DMS153 treated with DMSO at 0.1 percent for 48 hours (cell line): ENCODE measurements around the gene DCXR.

Source experiments
- DNase-seq: peaks from one replicate; lab custom pipeline; 2025; ENCODE audit not compliant: unreplicated experiment; lab: John Stamatoyannopoulos, UW

Gene DCXR

DNA sequence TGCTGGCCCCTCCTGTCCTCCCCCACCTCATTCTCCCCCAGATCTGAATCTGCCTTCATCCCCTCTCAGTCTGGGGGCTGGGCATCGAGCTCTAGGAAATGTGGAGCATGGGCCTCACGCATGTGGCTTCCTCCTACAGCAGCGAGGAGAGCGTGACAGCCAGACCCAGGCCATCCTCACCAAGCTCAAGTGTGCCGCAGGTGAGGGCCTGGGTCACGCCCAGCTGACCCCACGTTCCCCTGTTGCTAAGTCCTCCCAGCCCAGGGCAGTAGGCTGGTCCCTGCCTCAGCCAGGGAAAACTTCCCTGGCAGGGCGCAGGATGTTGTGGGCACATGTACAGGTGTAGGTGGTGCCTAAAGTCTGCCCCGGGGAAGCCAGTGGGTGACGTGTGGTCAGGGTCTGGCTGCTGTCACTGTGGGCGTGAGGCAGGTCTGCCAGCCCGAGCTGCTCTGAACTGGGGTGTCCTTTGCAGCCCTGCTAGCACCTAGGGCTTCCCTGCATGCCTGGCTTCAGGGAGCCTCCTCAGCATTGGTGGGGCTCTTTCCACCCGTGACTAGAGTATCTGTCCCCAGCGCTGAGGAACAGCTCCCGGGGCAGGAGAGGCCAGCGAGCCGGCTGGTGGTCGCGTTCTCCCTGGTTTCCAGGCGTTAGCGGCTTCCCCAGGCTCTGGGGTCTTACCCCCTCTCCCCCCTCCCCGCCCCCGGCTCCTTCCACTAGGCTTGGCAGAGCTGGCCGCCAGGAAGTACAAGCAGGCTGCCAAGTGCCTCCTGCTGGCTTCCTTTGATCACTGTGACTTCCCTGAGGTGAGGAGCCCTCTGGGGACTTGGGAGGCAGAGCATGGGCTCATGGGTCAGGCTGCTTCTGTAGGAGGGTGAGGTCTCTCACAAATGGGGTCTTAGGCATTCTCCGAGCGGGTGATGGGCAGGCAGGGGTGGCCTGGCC lies 17.8 kb upstream of the DCXR start:
- no peak for DNase-seq

DNA sequence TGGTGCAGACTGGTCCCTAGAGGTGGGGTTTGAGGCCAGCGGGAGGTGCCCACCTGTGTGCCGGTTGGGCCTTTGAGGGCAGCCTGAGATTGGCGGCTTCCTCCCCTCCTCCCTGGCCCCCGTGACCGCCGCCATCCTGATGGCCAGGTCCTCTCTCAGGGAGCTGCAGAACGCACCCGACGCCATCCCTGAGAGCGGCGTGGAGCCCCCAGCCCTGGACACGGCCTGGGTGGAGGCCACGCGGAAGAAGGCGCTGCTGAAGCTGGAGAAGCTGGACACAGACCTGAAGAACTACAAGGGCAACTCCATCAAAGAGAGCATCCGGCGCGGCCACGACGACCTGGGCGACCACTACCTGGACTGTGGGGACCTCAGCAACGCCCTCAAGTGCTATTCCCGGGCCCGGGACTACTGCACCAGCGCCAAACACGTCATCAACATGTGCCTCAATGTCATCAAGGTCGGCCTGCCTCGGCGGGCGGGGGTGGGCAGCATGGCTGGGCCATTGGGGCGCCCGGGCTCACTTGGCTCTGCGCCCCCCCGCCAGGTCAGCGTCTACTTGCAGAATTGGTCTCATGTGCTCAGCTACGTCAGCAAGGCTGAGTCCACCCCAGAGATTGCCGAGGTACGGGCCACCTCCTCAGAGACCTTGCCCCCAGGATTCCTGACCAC lies 17.0 kb upstream of the DCXR start:
- DNase-seq: no peak

DNA sequence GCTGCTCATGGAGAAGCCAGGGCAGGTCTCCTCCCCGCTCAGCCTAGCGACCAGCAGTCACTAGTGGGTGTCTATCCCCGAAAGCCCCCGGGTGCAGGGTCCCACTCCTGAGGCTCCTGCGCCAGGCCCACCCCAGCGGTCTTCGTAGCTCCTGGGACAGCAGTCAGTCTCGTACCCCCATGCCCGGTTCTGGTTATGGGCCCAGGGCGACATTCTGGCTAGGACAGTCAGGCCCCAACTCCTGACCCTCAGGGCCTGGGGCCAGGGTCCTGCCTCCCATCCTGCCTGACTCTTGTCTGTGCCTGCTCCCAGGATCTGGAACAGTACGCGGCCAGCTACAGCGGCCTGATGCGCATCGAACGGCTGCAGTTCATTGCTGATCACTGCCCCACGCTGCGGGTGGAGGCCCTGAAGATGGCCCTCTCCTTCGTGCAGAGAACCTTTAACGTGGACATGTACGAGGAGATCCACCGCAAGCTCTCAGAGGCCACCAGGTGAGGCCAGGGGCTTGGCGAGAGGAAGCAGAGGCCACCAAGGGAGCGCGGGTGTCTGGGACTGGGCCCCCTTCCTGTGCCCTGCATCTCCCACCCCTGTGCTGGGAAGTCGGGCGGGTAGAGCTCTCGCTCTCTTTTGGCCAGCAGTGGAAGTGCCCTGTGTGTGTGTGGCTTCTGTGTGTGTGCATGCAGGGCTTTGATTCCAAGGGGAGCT lies 16.2 kb upstream of the DCXR start:
- DNase-seq: no peak

DNA sequence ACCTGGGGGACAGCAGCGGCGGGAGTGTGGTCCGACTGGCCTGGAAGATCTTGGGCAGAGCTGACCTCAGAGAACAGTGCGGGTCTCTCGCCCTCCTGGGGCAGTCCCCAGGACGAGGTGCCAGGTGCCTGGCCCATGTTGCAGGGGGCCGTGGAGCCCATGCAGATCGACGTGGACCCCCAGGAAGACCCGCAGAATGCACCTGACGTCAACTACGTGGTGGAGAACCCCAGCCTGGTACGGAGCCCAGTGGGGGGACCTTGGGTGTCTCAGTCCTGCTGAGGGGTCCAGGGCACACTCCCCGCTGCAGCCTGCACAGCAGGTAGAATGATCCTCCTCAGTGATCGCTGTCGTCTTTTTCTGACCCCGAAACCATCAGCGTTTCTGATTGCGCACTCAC lies 15.6 kb upstream of the DCXR start:
- no peak for DNase-seq

DNA sequence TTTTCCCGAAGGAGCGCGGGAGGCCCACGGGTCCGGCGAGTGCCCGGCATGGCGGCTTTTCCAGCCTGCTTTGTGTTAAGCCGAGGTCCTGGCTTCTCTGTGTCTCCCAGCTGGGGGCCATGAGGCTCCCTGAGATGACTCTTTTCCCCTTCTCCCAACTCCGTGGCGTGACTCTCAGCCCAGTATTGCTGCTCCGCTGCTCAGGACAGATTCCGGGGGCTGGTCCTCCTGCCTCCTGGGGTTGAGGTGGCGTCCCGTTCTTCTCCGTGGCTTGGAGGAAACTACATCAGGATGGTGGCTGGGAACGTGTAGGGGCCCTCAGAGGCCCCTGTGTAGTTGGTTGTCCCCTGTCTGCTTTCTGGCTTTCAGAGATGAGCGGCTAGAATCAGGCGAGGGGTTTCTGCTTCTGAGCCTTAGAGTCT lies 15.2 kb upstream of the DCXR start:
- no peak for DNase-seq

DNA sequence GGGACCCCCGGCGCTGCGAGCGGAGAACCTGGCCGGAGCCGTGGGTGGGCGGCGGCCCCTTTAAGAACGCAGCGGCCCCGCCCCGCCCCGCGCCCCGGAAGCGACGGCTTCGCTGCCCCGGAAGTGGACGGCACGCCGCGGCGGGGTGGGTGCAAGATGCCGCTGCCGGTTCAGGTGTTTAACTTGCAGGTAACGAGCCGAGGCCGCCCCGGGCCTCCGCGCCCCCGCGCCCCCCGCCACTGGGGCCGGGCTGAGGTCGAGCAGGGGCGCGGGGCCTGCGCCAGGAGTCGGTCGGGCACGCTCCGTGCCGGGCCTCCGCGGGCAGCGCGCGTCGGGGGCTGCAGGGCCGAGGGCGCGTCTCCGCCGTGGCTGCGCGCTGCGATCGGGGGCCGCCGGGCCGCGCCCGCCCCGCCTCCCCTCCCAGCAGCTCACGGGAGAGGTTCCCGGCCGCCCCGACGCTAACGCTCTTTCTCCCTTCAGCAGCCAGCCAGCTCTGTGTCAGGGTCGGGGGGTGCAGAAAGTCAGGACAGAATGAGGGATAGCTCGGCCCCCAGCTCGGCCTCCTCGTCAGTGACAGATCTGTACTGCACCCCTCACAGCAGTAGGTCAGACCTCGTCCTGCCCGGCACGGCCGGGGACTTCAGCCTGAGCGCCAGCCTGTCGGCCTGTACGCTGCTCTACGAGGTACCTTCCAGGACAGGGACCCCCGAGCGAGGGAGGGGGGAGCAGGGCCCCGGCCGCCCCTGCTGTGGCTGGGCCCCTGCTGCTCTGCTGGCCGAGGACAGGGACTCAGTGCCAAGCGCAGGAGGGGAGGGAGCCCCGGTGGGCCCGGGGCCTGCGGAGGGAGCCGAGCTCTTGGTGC lies 14.5 kb upstream of the DCXR start, which contains the start of the genes GPS1 and RFNG:
GPS1 (plus strand) TSS at position 123 of the 862 bp plus-strand sequence; CDS start at position 157, 34 bp downstream.
RFNG (minus strand) TSS at position 36 of the 862 bp plus-strand sequence. CDS start 45 bp downstream, outside the sequence.
- peak; percentile 23 for DNase-seq

DNA sequence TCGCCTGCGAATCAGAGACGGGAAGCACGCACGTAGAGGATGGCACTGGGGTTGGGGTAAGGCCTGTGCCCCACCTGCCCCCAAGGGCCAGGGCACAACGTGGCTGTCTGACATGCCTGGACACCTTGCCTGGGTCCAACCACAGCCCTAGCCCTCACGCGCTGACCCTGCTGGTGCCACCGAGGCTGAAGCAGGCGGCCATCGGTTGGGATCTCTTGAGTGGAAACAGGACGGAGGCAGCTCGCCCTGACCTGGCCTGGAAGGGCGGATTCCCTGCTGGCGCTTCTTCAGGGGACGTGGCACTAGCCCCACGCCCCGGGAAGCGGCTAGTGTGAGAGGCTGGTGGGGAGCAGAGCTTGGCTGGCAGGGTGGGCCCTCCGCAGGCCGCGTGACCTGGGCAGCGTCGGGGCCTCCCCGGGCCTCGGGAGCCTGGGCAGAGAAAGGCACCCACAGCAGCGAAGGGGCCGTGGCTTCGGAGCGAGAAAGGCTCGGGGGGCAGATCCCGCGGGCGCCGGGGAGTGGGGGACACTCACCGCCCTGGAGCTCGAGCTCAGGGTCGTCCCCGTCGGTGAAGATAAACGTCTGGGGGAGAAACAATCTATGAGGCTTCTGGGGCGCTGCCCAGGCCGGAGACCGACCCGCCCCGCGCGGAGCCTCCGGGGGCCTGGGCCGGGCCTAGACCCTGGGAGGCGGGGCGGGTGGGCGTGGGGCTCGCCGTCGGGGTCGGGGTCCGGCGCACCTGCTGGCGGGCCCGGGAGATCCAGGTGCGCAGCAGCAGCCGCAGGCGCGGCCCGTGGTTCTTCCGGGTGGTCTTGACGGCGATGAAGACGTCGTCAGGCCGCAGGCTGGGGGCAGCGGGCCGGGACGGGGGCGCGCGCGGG lies 13.5 kb upstream of the DCXR start:
- DNase-seq: no peak

DNA sequence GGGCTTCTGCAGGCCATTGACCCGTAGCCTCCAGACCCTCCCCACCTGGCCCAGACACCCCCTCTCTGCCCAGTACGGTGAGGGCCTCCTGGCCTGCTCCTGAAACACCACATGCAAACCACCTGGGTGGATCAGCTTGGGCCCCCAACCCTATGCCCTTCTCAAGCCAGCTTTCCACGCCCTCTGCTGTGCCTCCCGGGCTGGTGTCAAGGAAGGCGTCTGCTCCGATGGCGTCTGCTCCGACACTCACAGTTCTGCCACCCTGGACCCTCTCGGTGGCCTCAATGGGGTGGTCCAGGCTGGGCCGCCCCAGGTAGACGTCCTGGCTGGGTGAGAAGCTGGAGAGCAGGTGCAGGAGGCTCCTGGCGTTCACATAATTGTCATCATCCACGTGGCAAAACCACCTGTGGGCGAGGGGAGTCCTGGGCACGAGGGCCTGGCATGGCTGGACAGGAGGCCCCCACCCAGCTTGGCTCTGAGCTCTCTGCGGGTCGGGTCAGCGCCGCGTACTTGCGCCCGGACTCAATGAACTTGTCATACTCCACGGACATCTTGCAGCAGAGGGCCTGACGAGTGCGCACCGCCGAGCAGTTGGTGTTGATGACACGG lies 12.8 kb upstream of the DCXR start:
- DNase-seq: no peak

DNA sequence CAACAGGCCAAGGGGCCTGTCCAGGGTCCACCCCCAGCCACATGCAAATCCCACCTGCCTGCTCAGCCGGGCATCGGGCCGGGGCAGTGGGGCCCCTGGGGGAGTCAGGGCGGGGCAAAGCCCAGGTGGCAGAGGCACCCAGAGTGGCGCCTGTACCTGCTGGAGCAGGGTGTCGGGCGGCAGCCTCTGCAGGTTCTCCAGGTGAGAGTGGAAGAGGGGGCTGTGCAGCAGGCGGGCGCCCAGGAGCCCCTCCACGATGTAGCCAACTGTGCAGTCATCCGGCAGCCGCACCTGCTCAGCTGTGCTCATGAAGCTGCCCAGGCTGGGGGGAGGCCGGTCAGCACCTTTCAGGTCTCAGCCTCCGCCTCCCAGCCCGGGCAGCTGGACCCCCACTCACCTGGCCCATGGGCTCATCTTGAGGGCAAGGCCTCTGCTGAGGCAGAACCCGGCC lies 12.0 kb upstream of the DCXR start:
- DNase-seq: no peak

DNA sequence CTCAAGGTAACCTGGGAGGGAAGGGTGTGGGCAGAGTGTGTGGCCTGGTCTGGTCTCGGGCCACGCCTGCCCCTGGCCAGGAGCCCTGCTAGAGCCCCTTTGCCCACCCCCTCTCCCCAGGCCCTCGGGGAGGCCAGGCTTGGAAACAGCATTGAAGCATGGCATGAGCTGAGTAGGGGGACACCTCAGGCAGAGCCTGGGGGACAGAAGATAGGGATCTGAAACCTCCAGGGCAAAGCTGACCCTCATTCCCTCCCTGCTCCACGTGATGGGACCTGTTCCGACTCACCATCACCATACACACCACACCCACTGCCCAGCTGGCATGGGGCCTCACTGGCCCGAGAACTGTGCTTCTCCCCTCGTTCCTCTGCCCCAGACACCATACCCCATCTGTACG lies 11.6 kb upstream of the DCXR start:
- DNase-seq: no peak

DNA sequence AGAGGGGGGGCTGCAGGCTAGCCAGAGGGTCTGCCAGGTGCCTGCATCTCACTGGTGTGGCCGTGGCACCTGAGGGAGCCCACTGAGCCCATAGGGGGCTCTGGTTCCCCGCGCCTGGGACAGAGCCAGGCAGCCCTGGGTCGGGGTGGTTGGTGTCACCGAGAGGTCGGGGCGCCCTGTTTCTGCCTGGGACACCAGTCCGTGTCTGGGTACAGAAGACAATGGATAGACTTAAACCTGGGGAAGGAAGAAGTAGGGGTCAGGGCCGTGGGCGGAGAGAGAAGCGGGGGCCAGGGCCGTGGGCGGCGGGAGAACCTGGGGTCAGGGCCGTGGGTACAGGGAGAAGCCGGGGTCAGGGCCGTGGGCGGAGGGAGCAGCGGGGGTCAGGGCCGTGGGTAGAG lies 11.1 kb upstream of the DCXR start:
- DNase-seq: no peak

DNA sequence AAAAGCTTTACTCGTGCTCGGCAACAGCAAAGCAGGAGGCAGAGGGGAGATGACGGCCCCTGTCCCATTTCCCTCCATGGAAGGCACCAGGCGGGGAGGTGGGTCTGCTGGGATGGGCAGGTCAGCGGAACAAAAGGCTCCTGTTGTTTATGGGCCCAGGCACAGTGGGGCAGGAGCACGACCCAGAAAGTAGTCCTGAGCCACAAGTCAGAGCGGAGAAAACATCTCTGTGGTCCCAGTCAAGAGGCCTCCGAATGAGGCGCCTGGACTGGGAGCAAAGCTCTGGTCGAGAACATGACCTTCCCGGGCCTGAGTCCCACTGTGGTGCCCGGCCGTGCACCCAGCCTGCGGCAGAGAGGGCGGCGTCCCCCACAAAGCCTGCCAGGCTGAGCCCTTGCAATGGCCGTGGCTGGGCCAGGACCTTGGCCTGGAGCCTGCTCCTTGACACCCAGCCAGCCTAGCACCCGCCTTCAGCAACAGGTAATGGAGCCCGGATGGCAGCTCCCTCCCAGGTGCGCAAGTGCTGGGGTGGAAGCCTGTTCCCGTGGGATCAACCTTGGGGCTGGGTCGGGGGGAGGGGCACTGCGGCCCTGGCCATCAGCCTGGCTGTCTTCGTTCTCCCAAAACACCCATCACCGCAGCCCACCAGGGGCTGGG lies 10.5 kb upstream of the DCXR start:
- DNase-seq: no peak

DNA sequence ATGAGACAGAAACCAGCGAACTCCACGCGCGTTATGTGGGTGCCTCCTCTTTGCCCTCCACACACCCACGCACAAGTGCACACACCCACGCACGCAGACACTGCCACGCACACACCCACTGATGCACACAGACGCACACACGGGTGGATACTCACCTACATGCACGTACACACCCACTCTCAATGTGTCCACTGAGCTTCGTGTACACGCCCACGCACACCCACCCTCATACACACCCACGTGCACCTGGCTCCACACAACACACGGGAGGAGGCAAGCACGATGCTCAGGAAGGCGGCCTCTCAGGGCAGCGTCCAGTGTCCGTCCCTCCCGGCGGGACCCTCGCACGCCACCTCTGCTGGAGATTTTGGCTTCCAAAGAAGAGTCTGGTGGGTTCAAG lies 9.9 kb upstream of the DCXR start:
- DNase-seq: no peak

DNA sequence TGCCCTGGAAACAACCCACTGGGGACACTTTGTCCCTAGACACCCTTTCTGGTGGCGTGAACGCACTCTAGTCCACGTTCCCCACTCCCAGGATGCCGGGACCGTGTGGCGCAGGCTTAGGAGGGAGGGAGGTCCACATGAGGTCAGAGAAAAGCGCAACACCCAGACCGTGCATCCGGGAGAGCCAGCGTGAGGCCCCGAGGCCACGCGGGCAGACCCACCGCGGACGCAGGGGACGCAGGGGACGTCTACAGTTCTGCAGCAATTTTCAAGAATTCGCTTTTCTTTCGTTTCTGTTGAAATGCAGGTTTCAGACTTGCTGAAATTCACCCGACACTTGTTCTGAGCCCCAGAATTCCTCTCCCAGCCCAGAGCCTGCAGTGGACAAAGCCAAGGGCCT lies 9.4 kb upstream of the DCXR start:
- DNase-seq: no peak

DNA sequence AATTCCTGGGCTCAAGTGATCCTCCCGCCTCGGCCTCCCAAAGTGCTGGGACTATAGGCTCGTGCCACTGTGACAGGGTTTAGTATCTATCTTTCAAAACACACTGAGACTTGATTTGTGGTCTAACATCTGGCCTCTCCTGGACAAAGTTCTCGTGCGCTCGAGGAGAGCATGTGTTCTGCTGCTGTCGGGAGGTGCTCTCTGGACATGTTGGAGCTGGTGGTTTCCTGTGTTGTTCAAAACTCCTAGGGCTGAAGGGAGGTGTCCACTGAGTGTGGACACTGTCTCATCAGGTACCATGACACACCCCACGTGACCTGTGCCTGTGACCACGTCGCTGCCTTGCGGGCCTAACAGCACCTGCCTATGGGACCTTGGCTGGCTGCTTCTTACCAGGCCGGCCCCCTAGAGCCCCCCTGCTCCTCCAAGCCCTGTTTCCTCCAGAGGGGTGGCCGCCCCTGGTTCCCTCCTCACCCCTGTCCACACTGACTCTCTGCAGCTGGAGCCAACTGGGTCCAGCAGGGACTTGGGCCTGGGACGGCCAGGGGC lies 8.5 kb upstream of the DCXR start:
- no peak for DNase-seq

DNA sequence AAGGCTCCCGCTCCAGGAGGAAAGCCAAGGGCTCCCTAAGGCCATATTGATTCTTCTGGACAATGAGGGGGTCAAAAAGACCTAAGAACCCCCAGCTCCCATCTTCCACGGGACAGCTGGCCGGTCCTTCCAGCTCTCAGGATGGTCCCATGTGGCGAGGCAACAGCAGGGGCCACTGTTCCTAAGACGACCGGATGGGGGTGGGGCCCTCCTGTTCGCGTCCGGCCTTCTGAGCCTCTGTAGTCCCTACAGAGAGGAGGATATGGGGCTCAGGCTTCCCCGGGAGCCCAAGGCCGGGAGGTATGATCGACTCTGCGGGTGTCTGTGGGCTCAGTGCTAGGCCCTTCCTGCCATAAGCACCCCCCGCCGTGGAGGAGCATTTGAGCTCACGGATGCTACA lies 6.0 kb upstream of the DCXR start:
- DNase-seq: no peak

DNA sequence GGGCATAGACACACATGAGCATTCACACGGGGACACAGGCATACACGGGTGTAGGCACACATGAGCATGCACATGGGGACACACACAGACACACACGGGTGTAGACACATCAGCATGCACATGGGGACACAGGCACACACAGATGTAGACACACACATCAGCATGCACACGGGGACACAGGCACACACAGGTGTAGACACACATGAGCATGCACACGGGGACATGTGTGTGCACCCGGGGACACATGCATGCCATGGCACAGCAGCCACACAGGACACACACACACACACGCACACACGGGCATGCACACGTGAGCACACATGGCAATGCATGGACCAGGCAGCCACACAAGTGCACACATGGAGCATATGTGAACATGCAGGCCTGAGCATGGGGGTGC lies 5.2 kb upstream of the DCXR start:
- DNase-seq: no peak

DNA sequence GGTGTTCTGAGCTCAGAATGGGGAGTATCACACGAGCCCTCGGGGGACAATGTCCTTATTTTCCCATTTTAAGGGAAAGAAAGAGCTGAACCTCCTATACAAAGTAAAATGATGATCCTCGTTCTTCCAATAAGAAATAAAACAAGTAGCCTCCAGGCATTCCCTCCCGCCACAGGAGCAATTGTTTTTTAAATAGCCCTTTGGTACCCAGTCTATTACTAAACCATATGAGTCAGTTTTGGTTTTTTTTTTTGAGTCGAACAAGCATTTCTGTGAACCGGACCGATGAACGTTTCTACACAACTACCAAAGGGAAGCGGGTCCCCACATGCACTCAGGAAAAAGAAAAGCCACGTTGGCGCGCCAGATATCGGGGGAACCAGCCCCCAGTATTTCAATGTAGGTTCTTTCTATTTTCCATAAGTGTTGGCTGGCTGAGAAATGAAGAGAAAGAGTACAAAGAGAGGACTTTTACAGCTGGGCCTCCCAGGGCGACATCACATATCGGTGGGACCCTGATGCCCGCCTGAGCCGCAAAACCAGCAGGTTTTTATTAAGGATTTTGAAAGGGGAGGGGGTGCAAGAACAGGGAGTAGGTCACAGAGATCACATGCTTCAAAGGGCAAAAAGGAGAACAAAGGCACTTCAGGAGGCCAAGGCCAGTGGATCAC lies 3.8 kb upstream of the DCXR start:
- DNase-seq: no peak
